IMR-90 (cell line): ENCODE data around the gene EYS. TPM values are rescaled to one million over a fixed set of nuclear protein-coding genes. Genes with fewer than 3 reads are reported as not detected.
"Not testable (repeated sequence)": the region's sequence is repeated elsewhere in the genome, so short reads cannot be mapped to it uniquely, and the experiment has no call there.

Experiments used
- ATAC-seq: fragments of 200-7000 bp; cut with Tn5 transposase; 2 replicates; pipeline ENCODE4 v1.9.1; 2020; ENCODE audit warnings: low read depth, mild to moderate bottlenecking, moderate library complexity
- BruUV-seq: library from RNA; stranded (reverse); fragments of 400-500 nt; replicated peaks from 2 replicates; lab custom pipeline; 2021; lab: Mats Ljungman, UMichigan
- CTCF ChIA-PET: fragments of 300-600 bp; formaldehyde crosslinking; extraction: SDS; loops from one replicate; lab custom pipeline; 2021; ENCODE audit warnings: antibody characterized with exemption; lab: Yijun Ruan, JAX
- POLR2A ChIA-PET: fragments of 300-600 bp; sonication (Branson Sonifier 250); formaldehyde crosslinking; loops from one replicate; lab custom pipeline; 2022; ENCODE audit warnings: antibody characterized with exemption; ENCODE audit not compliant: unreplicated experiment; lab: Charles Lee
- DNase-seq: peaks from one replicate; pipeline ENCODE4 v3.0.0; 2013
- H2AFZ ChIP-seq: replicated peaks from 2 replicates; pipeline ENCODE3; 2013; ENCODE audit warnings: low read length, mild to moderate bottlenecking; ENCODE audit not compliant: poor library complexity
- H2AK5ac ChIP-seq: 2 replicates; pipeline ENCODE4 v1.6.1; 2013; ENCODE audit warnings: low read depth, low read length, inconsistent platforms
- H2AK9ac ChIP-seq: replicated peaks from 2 replicates; pipeline ENCODE3; 2013; ENCODE audit warnings: mild to moderate bottlenecking, low read depth, low read length, moderate library complexity; ENCODE audit not compliant: poor library complexity
- H2BK120ac ChIP-seq: 2 replicates; pipeline ENCODE4 v1.6.1; 2013; ENCODE audit warnings: low read depth, low read length, inconsistent platforms
- H2BK15ac ChIP-seq: 3 replicates; pipeline ENCODE4 v1.6.1; 2013; ENCODE audit warnings: low read depth, low read length, inconsistent platforms
- H2BK20ac ChIP-seq: 2 replicates; pipeline ENCODE4 v1.6.1; 2013; ENCODE audit warnings: low read depth, mild to moderate bottlenecking, inconsistent platforms, low read length, moderate library complexity
- H2BK5ac ChIP-seq: 2 replicates; pipeline ENCODE4 v1.6.1; 2013; ENCODE audit warnings: mild to moderate bottlenecking, low read depth, low read length, inconsistent platforms; ENCODE audit not compliant: poor library complexity, severe bottlenecking
- H3K14ac ChIP-seq: replicated peaks from 2 replicates; pipeline ENCODE4 v1.6.1; 2013; ENCODE audit warnings: low read depth, low read length, inconsistent platforms
- H3K18ac ChIP-seq: 2 replicates; pipeline ENCODE4 v1.6.1; 2013; ENCODE audit warnings: low read depth, low read length, control low read depth
- H3K23ac ChIP-seq: 2 replicates; pipeline ENCODE4 v1.6.1; 2013; ENCODE audit warnings: low read depth, low read length, inconsistent platforms
- H3K27ac ChIP-seq: 2 replicates; pipeline ENCODE4 v1.5.1; 2013; ENCODE audit warnings: mild to moderate bottlenecking, control low read depth, low read length; ENCODE audit not compliant: insufficient read depth
- H3K27me3 ChIP-seq: 2 replicates; pipeline ENCODE4 v1.6.1; 2013; ENCODE audit warnings: low read length; ENCODE audit not compliant: control insufficient read depth, insufficient read depth
- H3K36me3 ChIP-seq: 2 replicates; pipeline ENCODE4 v1.6.1; 2013; ENCODE audit warnings: low read length, mixed read lengths; ENCODE audit not compliant: control insufficient read depth, insufficient read depth
- H3K4ac ChIP-seq: 2 replicates; pipeline ENCODE4 v1.6.1; 2013; ENCODE audit warnings: low read depth, low read length, inconsistent platforms
- H3K4me1 ChIP-seq: 2 replicates; pipeline ENCODE4 v1.6.1; 2013; ENCODE audit warnings: low read length, mixed read lengths; ENCODE audit not compliant: control insufficient read depth, insufficient read depth
- H3K4me2 ChIP-seq: 2 replicates; pipeline ENCODE4 v1.6.1; 2013; ENCODE audit warnings: low read depth, mild to moderate bottlenecking, control low read depth, low read length, moderate library complexity
- H3K4me3 ChIP-seq: 2 replicates; pipeline ENCODE4 v1.5.1; 2013; ENCODE audit warnings: low read depth, mild to moderate bottlenecking, control low read depth, low read length, moderate library complexity; ENCODE audit not compliant: insufficient read depth
- H3K56ac ChIP-seq: 2 replicates; pipeline ENCODE4 v1.6.1; 2013; ENCODE audit warnings: low read length, inconsistent platforms; ENCODE audit not compliant: insufficient read depth; ENCODE audit errors: extremely low read depth
- H3K79me1 ChIP-seq, 2 experiments: 2 replicates each; pipeline ENCODE4 v1.6.1; 2013; ENCODE audit warnings: low read length in 2 of 2, inconsistent platforms in 1 of 2, low read depth in 1 of 2
- H3K9ac ChIP-seq: 2 replicates; pipeline ENCODE4 v1.6.1; 2013; ENCODE audit warnings: low read depth, low read length, control low read depth
- H3K9me1 ChIP-seq: 2 replicates; pipeline ENCODE4 v1.6.1; 2013; ENCODE audit warnings: low read length, inconsistent platforms; ENCODE audit not compliant: insufficient read depth
- H3K9me3 ChIP-seq: 2 replicates; pipeline ENCODE4 v1.6.1; 2013; ENCODE audit warnings: low read length; ENCODE audit not compliant: control insufficient read depth, insufficient read depth
- H4K20me1 ChIP-seq: 2 replicates; pipeline ENCODE4 v1.6.1; 2013; ENCODE audit warnings: low read length, inconsistent platforms; ENCODE audit not compliant: insufficient read depth
- H4K5ac ChIP-seq: 2 replicates; pipeline ENCODE4 v1.6.1; 2013; ENCODE audit warnings: mild to moderate bottlenecking, low read depth, low read length, control low read depth
- H4K8ac ChIP-seq, 2 experiments: 2 replicates each; pipeline ENCODE4 v1.6.1; 2013; ENCODE audit warnings: low read depth in 2 of 2, low read length in 2 of 2, control low read depth in 1 of 2, inconsistent platforms in 1 of 2
- H4K91ac ChIP-seq: 2 replicates; pipeline ENCODE4 v1.6.1; 2013; ENCODE audit warnings: low read depth, low read length, inconsistent platforms; ENCODE audit not compliant: insufficient read depth
- WGBS, 2 experiments: methylation state at CpG; one replicate each; pipeline versions ENCODE4 v1.1.5 to v1.1.7; 2013; ENCODE audit warnings: missing lambda C conversion rate in 2 of 2; ENCODE audit not compliant: insufficient read length in 1 of 2; ENCODE audit errors: extremely low coverage in 2 of 2; 5-methylcytosine and 5-hydroxymethylcytosine counted together
- dilution Hi-C: fragments of 300-500 bp; cut with HindIII; formaldehyde crosslinking; loops from one replicate; pipeline ENCODE4 v1.14.3; 2018; ENCODE audit warnings: low sequenced_read_pairs; ENCODE audit not compliant: unreplicated experiment
- in situ Hi-C: fragments of 300-500 bp; cut with MboI; formaldehyde crosslinking; loops from 3 replicates; pipeline ENCODE4 v1.14.3; 2019; ENCODE audit warnings: low sequenced_read_pairs, inconsistent platforms, mixed read lengths
- intact Hi-C: fragments of 100-400 bp; cut with micrococcal nuclease; formaldehyde crosslinking; loops from 2 replicates; pipeline ENCODE4 v1.10.0; 2022
- polyA plus RNA-seq, 3 experiments: library from polyadenylated mRNA; depleted of rRNA; stranded (reverse); fragments of >200 nt; gene quantifications; 2 replicates each; pipeline ENCODE4 v1.2.3, GENCODE V29; 2012; ENCODE audit warnings: low replicate concordance in 1 of 3
- total RNA-seq: library from RNA; depleted of rRNA; stranded (reverse); fragments of >200 nt; gene quantifications from 2 replicates; pipeline ENCODE4 v1.2.3, GENCODE V29; 2012

Gene EYS
- total and polyA plus RNA-seq, 2 of the 4 experiments (the other 2 are of a cell fraction) = under 0.01 TPM; not detected in 1

DNA sequence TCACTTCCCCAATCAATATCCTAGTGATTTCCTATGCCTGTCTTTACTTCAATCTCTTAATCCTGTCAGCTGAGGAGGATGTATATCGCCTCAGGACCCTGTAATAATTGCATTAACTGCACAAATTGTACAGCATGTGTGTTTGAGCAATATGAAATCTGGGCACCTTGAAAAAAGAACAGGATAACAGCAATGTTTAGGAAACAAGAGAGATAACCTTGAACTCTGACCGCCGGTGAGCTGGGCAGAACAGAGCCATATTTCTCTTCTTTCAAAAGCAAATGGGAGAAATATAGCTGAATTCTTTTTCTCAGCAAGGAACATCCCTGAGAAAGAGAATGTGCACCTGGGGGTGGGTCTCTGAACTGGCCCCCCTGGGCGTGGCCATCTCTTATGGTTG is 704.1 kb downstream of the EYS start:
- H3K9ac ChIP-seq, H2AK5ac ChIP-seq, H3K4me1 ChIP-seq, H3K18ac ChIP-seq, H2BK5ac ChIP-seq, H4K5ac ChIP-seq, H2BK15ac ChIP-seq, ATAC-seq, H3K4me2 ChIP-seq, intact Hi-C loops, H3K27ac ChIP-seq, H3K79me1 ChIP-seq, CTCF ChIA-PET, in situ Hi-C loops, H3K14ac ChIP-seq, H3K4me3 ChIP-seq, H3K56ac ChIP-seq, H4K8ac ChIP-seq, BruUV-seq, H2AK9ac ChIP-seq, H3K9me3 ChIP-seq, H3K4ac ChIP-seq, H3K23ac ChIP-seq, POLR2A ChIA-PET, H2BK120ac ChIP-seq, dilution Hi-C loops, H2BK20ac ChIP-seq, H4K20me1 ChIP-seq, H3K36me3 ChIP-seq, DNase-seq, H3K27me3 ChIP-seq, H3K9me1 ChIP-seq, H4K91ac ChIP-seq, H2AFZ ChIP-seq: not testable (repeated sequence)
- no CpG with 5 or more reads among the region's 4 CpGs for WGBS, 2 experiments
